IPS DF 6.9 (cell line): ENCODE data around the gene CLIC5.

ENCODE experiments used
- DNase-seq: peaks from one replicate; pipeline ENCODE4 v3.0.0-alpha.2; 2013; ENCODE audit warnings: low read depth, low spot score
- H3K27ac ChIP-seq: one replicate; pipeline ENCODE4 v1.5.1; 2013; ENCODE audit warnings: low read length, control low read depth
- H3K27me3 ChIP-seq: 2 replicates; pipeline ENCODE4 v1.6.1; 2013; ENCODE audit warnings: mild to moderate bottlenecking, low read length; ENCODE audit not compliant: control insufficient read depth, insufficient read depth
- H3K36me3 ChIP-seq: 2 replicates; pipeline ENCODE4 v1.6.1; 2013; ENCODE audit warnings: low read length; ENCODE audit not compliant: control insufficient read depth, insufficient read depth
- H3K4me1 ChIP-seq: 2 replicates; pipeline ENCODE4 v1.6.1; 2013; ENCODE audit warnings: low read length; ENCODE audit not compliant: control insufficient read depth, insufficient read depth
- H3K4me3 ChIP-seq: 2 replicates; pipeline ENCODE4 v1.5.1; 2013; ENCODE audit warnings: mild to moderate bottlenecking, low read length
- H3K9me3 ChIP-seq: 2 replicates; pipeline ENCODE4 v1.6.1; 2013; ENCODE audit warnings: low read length, inconsistent platforms; ENCODE audit not compliant: control insufficient read depth, insufficient read depth
- WGBS: extraction: QIAGEN DNeasy Blood & Tissue Kit; methylation state at CpG from one replicate; pipeline ENCODE4 v1.1.7; 2013; ENCODE audit warnings: mixed read lengths, missing lambda C conversion rate; ENCODE audit not compliant: insufficient read length, insufficient coverage; 5-methylcytosine and 5-hydroxymethylcytosine counted together

The CLIC5 gene

DNA sequence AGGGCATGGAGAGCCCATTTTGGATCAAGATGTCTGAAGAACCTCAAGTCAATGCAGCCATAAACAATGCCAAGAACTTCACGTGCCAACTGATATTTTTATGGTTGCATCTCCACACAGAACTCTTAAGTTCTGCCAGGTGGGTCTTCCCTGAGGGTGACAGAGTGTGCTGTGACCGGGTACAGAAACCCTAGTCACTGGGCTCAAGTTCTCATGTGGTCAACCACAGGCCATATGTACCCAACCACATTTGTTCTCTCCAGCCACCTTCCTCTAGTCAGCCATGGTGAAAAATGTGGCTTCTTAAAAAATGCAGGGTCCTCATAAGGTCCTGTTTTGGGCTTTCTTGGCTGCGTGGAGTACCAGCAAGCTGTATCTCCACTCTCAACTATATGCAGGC lies 48.9 kb downstream of the CLIC5 start:
- no peaks in the 10 kb centered on the region for H3K36me3 ChIP-seq
- H3K4me3 ChIP-seq = no peak overlapping the region
- no peaks in the 10 kb centered on the region for H3K27me3 ChIP-seq
- no CpG with 5 or more reads among the region's 3 CpGs for WGBS
- no peaks in the 10 kb centered on the region; the same call in none of the 2 replicates for H3K9me3 ChIP-seq
- no peaks in the 10 kb centered on the region for H3K4me1 ChIP-seq
- H3K27ac ChIP-seq = no peak overlapping the region
- DNase-seq = no peak

DNA sequence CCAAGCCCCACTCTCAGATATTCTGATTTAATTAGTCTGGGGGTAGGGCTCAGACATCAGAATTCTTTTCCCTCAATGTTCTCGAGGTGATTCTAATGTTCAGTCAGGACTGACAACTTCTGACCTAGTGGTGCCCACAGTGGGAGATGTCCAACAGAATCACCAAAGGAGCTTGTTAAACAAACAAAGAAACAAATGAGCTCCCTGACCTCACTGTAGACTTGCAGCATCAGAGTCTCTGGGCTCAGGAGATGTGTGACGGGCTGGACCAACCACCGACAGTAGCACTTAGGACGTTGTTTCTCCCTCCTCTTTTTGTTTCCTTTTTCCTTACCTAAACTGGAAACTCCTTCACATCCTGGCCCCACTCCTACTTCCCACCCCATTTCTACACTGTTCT lies 49.3 kb downstream of the CLIC5 start:
- Histone ChIP-seq H3K27me3 (no peaks in the 10 kb centered on the region), H3K36me3 (no peaks in the 10 kb centered on the region), H3K4me1 (no peaks in the 10 kb centered on the region), H3K9me3 (no peaks in the 10 kb centered on the region; the same call in none of the 2 replicates), H3K4me3 (no peak overlapping the region), H3K27ac (no peak overlapping the region)
- DNase-seq = no peak
- WGBS = no CpG with 5 or more reads among the region's 4 CpGs

DNA sequence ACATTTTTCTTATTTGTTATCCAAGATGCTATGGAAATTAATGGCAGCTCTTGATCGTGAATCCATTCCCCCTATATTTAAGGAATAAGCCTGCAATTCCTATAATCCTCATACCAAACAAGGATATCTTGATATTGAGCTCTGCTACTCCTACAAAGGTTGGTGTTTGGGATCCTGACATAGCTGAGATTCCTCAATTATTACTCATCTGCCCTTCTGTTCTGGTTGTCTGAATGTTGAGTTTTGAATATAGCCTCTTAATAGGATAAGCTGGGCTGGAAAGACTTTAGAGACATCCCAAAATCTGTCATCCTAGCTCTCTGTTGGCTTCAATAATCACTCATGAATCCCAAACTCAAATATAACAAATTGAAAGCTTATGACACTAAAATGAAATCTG lies 49.9 kb downstream of the CLIC5 start:
- Histone ChIP-seq H3K27ac (no peak overlapping the region), H3K27me3 (no peaks in the 10 kb centered on the region), H3K9me3 (no peaks in the 10 kb centered on the region; the same call in none of the 2 replicates), H3K36me3 (no peaks in the 10 kb centered on the region), H3K4me1 (no peaks in the 10 kb centered on the region), H3K4me3 (no peak overlapping the region)
- WGBS = no CpG with 5 or more reads among the region's 1 CpG
- DNase-seq = no peak

DNA sequence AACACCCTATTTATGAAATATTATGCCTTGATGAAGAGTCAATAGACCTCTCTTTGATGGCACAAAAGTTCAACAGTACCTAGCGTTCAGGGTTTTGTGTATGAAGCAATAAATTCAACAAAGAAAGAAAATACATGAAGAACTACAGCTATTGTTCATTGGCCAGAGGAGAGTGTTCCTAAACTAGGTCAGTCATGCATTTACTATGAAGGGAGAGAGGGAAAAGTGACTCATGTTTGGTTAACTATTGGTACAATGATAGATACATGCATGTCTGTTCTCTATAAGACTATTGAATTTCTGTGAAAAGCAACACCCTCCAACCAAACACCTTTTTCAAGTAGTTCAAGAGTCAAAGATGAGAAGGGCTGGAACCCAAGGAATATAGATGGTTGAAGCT lies 50.7 kb downstream of the CLIC5 start:
- Histone ChIP-seq H3K27me3 (no peaks in the 10 kb centered on the region), H3K4me1 (no peaks in the 10 kb centered on the region), H3K36me3 (no peaks in the 10 kb centered on the region), H3K27ac (no peak overlapping the region), H3K9me3 (no peaks in the 10 kb centered on the region; the same call in none of the 2 replicates), H3K4me3 (no peak overlapping the region)
- DNase-seq = no peak
- no CpG with 5 or more reads among the region's 1 CpG for WGBS

DNA sequence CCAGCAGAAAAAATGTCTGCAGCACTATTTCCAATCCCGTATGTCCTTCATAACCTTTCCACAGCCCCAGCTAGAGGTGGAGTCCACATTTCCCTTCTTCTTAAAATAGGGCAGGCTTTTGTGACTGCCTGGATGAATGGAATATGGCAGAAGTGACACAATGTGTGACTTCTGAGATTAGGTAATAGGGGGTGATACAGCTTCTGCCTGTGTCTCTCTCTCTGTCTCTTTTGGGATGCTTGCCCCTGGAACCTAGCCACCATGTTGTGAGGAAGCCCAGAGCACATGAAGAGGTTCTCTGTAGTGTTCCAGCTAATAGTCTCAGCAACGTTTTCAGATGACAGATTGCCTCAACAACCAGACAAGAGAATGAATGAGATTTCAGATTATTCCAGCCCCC lies 51.4 kb downstream of the CLIC5 start:
- Histone ChIP-seq H3K4me3 (no peak overlapping the region), H3K9me3 (no peaks in the 10 kb centered on the region; the same call in none of the 2 replicates), H3K4me1 (no peaks in the 10 kb centered on the region), H3K27me3 (no peaks in the 10 kb centered on the region), H3K27ac (no peak overlapping the region), H3K36me3 (no peaks in the 10 kb centered on the region)
- no peak for DNase-seq
- no CpG with 5 or more reads among the region's 2 CpGs for WGBS

DNA sequence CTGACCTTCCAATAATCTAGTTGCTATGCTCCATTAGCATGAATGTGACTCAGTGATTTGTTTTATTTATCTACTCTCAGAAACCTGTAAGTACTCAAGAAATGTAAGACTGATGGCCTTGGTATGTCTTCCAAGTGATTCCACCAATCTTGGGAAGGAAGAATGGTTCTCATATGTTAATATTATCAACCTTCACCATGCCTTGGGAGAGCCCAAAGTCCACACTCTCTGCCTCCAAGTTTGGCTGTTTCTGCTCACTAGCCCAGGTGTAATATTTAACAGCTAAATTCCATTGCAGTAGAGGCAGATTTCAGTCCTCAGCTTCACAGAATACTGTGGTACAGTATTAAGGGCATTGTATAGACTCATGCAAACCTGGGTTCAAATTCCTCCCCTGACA lies 51.8 kb downstream of the CLIC5 start:
- no peaks in the 10 kb centered on the region for H3K27me3 ChIP-seq
- no peaks in the 10 kb centered on the region; the same call in none of the 2 replicates for H3K9me3 ChIP-seq
- H3K27ac ChIP-seq = no peak overlapping the region
- H3K4me3 ChIP-seq = no peak overlapping the region
- no peaks in the 10 kb centered on the region for H3K4me1 ChIP-seq
- H3K36me3 ChIP-seq = no peaks in the 10 kb centered on the region
- no peak for DNase-seq

DNA sequence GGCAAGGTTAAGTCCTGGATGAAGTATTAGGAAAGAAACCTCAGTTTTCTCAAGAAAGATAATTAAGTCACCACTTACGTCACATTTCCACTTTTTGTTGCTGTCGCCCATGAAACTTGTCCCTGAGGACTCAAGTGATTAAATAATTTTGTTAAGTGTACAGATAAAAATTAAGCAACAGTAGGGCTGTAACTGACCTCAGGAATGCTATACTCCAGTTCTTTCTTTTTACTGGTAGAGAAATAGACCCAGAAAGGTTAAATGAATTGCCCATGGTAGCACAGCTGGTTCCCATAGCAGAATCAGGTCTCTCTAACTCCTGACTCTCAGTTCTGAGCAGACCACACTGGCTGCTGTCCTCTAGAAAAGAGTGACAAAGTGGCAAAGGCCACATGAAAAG lies 54.5 kb downstream of the CLIC5 start:
- H3K36me3 ChIP-seq = no peaks in the 10 kb centered on the region
- no CpG with 5 or more reads among the region's 2 CpGs for WGBS
- DNase-seq = no peak
- no peak overlapping the region for H3K4me3 ChIP-seq
- H3K4me1 ChIP-seq = no peaks in the 10 kb centered on the region
- H3K27ac ChIP-seq = no peak overlapping the region
- no peaks in the 10 kb centered on the region; the same call in 1 of the 2 replicates for H3K9me3 ChIP-seq
- H3K27me3 ChIP-seq = no peaks in the 10 kb centered on the region

DNA sequence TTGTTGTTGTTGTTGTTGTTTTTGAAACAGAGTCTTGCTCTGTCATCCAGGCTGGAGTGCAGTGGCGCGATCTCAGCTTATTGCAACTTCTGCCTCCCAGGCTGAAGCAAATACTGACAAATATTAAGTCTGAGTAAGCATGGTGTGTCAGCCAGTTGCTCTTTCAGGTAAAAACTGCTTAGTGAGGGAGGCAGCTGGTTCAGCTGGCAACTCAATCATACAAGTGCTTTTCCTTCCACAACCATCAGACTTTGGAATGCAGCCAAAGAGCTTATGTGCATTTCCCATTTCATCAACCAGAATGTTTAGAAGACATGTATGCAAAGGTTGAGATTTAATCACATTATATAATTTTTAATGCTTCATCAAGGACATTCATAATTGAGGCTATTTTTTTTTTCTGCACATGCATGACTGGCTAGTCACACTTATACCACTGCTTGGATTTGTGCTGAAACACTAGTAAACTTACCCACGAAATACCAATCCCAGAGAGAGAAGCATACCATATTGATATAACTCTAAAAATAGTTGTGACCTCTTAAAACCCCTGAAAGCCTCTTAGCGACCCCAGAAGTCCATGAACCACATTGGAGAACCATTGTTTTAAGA lies 56.0 kb downstream of the CLIC5 start:
- no peaks in the 10 kb centered on the region; the same call in 1 of the 2 replicates for H3K9me3 ChIP-seq
- no peak overlapping the region for H3K4me3 ChIP-seq
- H3K27ac ChIP-seq = no peak overlapping the region
- WGBS = no CpG with 5 or more reads among the region's 4 CpGs
- no peaks in the 10 kb centered on the region for H3K4me1 ChIP-seq
- H3K27me3 ChIP-seq = no peaks in the 10 kb centered on the region
- H3K36me3 ChIP-seq = no peaks in the 10 kb centered on the region
- DNase-seq = no peak

DNA sequence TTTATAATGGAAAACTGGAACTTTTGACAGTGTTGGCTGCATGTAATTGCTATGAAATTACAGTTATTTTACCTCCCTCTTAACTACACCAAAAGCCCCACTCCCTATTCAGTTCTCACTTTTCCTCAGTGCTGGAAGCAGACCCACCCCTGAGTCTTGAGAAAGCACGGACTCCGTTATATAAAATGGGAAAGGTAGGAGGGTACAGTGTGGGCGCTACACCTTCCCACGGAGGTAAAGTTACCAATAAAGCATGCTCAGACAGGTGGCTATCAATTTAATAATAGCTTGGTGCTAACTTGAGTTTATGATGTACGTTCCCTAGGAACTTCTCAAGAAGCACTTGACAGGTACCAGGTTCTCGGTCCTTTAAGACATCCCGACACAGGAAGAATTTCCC lies 59.0 kb downstream of the CLIC5 start:
- H3K27me3 ChIP-seq = no peaks in the 10 kb centered on the region; the same call in 1 of the 2 replicates
- H3K9me3 ChIP-seq = no peaks in the 10 kb centered on the region
- no peak overlapping the region for H3K4me3 ChIP-seq
- DNase-seq = no peak
- H3K4me1 ChIP-seq = no peaks in the 10 kb centered on the region
- H3K27ac ChIP-seq = no peak overlapping the region
- no peaks in the 10 kb centered on the region for H3K36me3 ChIP-seq
- no CpG with 5 or more reads among the region's 7 CpGs for WGBS

DNA sequence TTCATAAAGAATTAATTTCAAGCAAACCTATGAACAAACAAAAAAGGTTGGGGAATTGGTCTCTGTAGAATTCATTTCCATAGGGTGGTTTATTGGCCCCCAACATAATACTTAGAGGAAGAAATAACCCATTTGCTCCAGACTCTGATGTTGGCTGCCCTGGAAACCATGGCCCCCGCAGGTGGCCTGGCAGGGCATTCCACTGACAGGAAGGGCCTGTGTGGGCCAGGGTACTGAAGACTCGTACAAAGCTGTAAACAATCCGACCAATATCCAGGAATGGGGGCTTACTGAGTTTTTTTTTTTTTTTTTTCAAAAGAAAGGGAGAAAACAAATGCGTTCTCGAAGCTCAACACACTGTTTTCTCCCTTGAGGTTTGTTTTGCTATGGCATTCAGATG lies 59.5 kb downstream of the CLIC5 start:
- Histone ChIP-seq H3K36me3 (no peaks in the 10 kb centered on the region), H3K27me3 (no peaks in the 10 kb centered on the region; the same call in 1 of the 2 replicates), H3K9me3 (no peaks in the 10 kb centered on the region), H3K4me3 (no peak overlapping the region), H3K4me1 (no peaks in the 10 kb centered on the region), H3K27ac (no peak overlapping the region)
- DNase-seq = no peak
- no CpG with 5 or more reads among the region's 5 CpGs for WGBS

DNA sequence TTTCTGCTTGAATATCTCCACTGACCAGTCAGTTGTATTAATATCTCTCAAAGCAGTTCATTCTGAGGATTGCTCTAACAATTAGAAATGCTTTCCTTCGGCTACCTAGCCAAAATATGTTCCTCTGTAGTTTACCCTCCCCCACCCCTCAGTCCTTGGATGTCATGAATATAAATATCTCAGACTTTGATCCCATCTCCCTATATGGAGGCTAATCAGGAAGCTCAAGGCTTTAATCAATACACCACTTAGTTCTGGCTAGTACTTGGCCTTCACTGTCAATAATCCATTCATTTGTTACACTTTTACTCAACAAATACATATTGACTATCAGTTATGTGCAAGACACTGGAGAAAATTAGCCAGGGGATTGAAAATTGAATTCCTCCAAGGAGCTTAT lies 60.1 kb downstream of the CLIC5 start:
- Histone ChIP-seq H3K36me3 (no peaks in the 10 kb centered on the region), H3K4me1 (no peaks in the 10 kb centered on the region), H3K27ac (no peak overlapping the region), H3K4me3 (no peak overlapping the region), H3K9me3 (no peaks in the 10 kb centered on the region), H3K27me3 (no peaks in the 10 kb centered on the region; the same call in 1 of the 2 replicates)
- WGBS = no CpG with 5 or more reads among the region's 1 CpG
- no peak for DNase-seq
